ENCODE data around the gene IL19.

- no peak for TF ChIP-seq CTCF (IDR thresholded peaks at IDR 0.05; ENCODE audit: extremely low read depth in 1 of 2, insufficient read depth in 1 of 2, low read depth in 1 of 2, low read length in 2 of 2)
- no peak for TF ChIP-seq POLR2A (IDR thresholded peaks at IDR 0.05; ENCODE audit: low read depth, low read length)
- TF ChIP-seq EZH2 (IDR thresholded peaks at IDR 0.05; ENCODE audit: borderline replicate concordance, low read depth, low read length, severe bottlenecking), result no peak
- TF ChIP-seq POLR2AphosphoS5 (IDR thresholded peaks at IDR 0.05; ENCODE audit: insufficient read depth, low read depth, low read length), result no peak
- TF ChIP-seq MAX (IDR thresholded peaks at IDR 0.05; ENCODE audit: insufficient read depth, insufficient read length), result no peak
- TF ChIP-seq FOS (IDR thresholded peaks at IDR 0.05; ENCODE audit: borderline replicate concordance, insufficient read depth, low read length), result no peak
- no peak for TF ChIP-seq MYC (IDR thresholded peaks at IDR 0.05; ENCODE audit: low read depth, low read length)
- no peak for TF ChIP-seq JUN (IDR thresholded peaks at IDR 0.05; ENCODE audit: borderline replicate concordance, insufficient read depth, insufficient read length, low read depth)
- TF ChIP-seq GATA2 (IDR thresholded peaks at IDR 0.05; ENCODE audit: insufficient read depth, insufficient read length, low read depth, low read length), result no peak
Measured at GRCh38 chr1:206833801-206834200, 63.2 kb downstream of the IL19 start.

Measured in endothelial cell of umbilical vein (primary cell).